HepG2 (cell line): ENCODE results near the gene RIPK3. TPM values are rescaled to one million over a fixed set of nuclear protein-coding genes. Genes with fewer than 3 reads are reported as not detected.

Source experiments
- ASH2L ChIP-seq: fragments of 300-600, 200-600 bp; sonication (generic); IDR thresholded peaks from 2 replicates; pipeline ENCODE4 v1.7.0; 2017; ENCODE audit warnings: low read depth, mild to moderate bottlenecking, moderate library complexity, mixed read lengths, low read length; ENCODE audit not compliant: insufficient read length
- CERS6 ChIP-seq: sonication (generic); formaldehyde crosslinking; IDR thresholded peaks from 2 replicates; pipeline ENCODE4 v1.5.0; 2020; ENCODE audit warnings: missing genetic modification reagents
- EEA1 ChIP-seq: sonication (generic); formaldehyde crosslinking; IDR thresholded peaks from 2 replicates; pipeline ENCODE4 v1.5.1; 2020; ENCODE audit warnings: mild to moderate bottlenecking, missing genetic modification reagents, borderline replicate concordance
- FOXO4 ChIP-seq: sonication (generic); formaldehyde crosslinking; conservative IDR thresholded peaks from 2 replicates; pipeline ENCODE4 v1.8.1; 2023; ENCODE audit warnings: missing genetic modification reagents
- MIER3 ChIP-seq: IDR thresholded peaks from 2 replicates; pipeline ENCODE4 v1.6.1; 2016; ENCODE audit warnings: missing compliant biosample characterization, borderline replicate concordance
- NR0B2 ChIP-seq: sonication (generic); formaldehyde crosslinking; IDR thresholded peaks from 2 replicates; pipeline ENCODE4 v1.4.0; 2020; ENCODE audit warnings: mild to moderate bottlenecking, missing genetic modification reagents
- NR2F6 ChIP-seq, 2 experiments: IDR thresholded peaks; 2 replicates each; pipeline ENCODE4 v1.6.1; 2016; ENCODE audit warnings: antibody characterized with exemption in 1 of 2, mild to moderate bottlenecking in 1 of 2
- REXO4 ChIP-seq: sonication (generic); formaldehyde crosslinking; IDR thresholded peaks from 2 replicates; pipeline ENCODE4 v1.8.0; 2022; ENCODE audit warnings: missing genetic modification reagents, mild to moderate bottlenecking, borderline replicate concordance
- TEAD2 ChIP-seq: sonication (generic); formaldehyde crosslinking; IDR thresholded peaks from 2 replicates; pipeline ENCODE4 v1.9.0; 2021; ENCODE audit warnings: missing genetic modification reagents
- TGIF2 ChIP-seq: IDR thresholded peaks from 2 replicates; pipeline ENCODE4 v1.6.1; 2016; ENCODE audit warnings: control low read depth, missing compliant biosample characterization
- USF2 ChIP-seq, 2 experiments: sonication (generic) in 1 of 2; formaldehyde crosslinking in 1 of 2; IDR thresholded peaks; 2 replicates each; pipeline versions ENCODE4 v1.5.1 to v1.6.1; 2011 to 2020; ENCODE audit warnings: borderline replicate concordance in 1 of 2, low read depth in 1 of 2, low read length in 1 of 2, mild to moderate bottlenecking in 1 of 2, missing genetic modification reagents in 1 of 2, moderate library complexity in 1 of 2
- ZBTB33 ChIP-seq: sonication (generic); formaldehyde crosslinking; IDR thresholded peaks from 2 replicates; pipeline ENCODE4 v1.4.0; 2020; ENCODE audit warnings: missing genetic modification reagents
- ZFYVE20 ChIP-seq: sonication (generic); formaldehyde crosslinking; IDR thresholded peaks from 2 replicates; pipeline ENCODE4 v1.8.0; 2023; ENCODE audit warnings: low read depth, mild to moderate bottlenecking, moderate library complexity, missing genetic modification reagents, borderline replicate concordance
- ZNF552 ChIP-seq: sonication (generic); formaldehyde crosslinking; IDR thresholded peaks from 2 replicates; pipeline ENCODE4 v1.9.0; 2022; ENCODE audit warnings: missing genetic modification reagents, mild to moderate bottlenecking, borderline replicate concordance
- polyA plus RNA-seq, 8 experiments: library from polyadenylated mRNA; depleted of rRNA in 3 of 8; stranded (reverse) in 7 of 8; unstranded in 1 of 8; fragments of >200 nt; fragmentation: Illumina TruSeq in 4 of 8; extraction: Trizol in 4 of 8; gene quantifications; 2 replicates each; pipeline versions ENCODE4 v1.2.1 to v1.2.3, GENCODE V29; 2011 to 2016; ENCODE audit warnings: low read depth in 4 of 8, missing spikeins in 1 of 8, mixed read lengths in 1 of 8; ENCODE audit not compliant: insufficient read depth in 1 of 8
- total RNA-seq, 5 experiments: library from RNA; depleted of rRNA; stranded (reverse); fragments of >200 nt; fragmentation: Illumina TruSeq; extraction: Trizol; gene quantifications; 2 replicates each; pipeline ENCODE4 v1.2.3, GENCODE V29; 2016; ENCODE audit warnings: low read depth in 1 of 5

The RIPK3 gene
- total and polyA plus RNA-seq, 2 of the 13 experiments (the other 11 are each of a cell fraction or from before 2014, with no cell fraction given) = not detected

GRCh38 chr14:24307575-24308341 lies 32.0 kb downstream of the RIPK3 start, which contains the start of gene CIDEB (continued):
- TF ChIP-seq MIER3 = peak; percentile 98
- no peak for TF ChIP-seq ZFYVE20 (CRISPR knock-in tag)
- TF ChIP-seq NR2F6 (IDR thresholded peaks at IDR 0.05) = 0 out of 2 replicates have a peak, but pooled peaks have one; percentile 50
- TF ChIP-seq NR2F6 (CRISPR knock-in tag; IDR thresholded peaks at IDR 0.05) = peak; percentile 82
- TF ChIP-seq NR0B2 = 0 out of 2 replicates have a peak, but pooled peaks have one; percentile 50
- TF ChIP-seq ZNF552 (CRISPR knock-in tag) = peak; percentile 80; the same call in 1 of the 2 replicates
- peak; percentile 18; the same call in 1 of the 2 replicates for TF ChIP-seq EEA1
- TF ChIP-seq CERS6 (CRISPR knock-in tag) = no peak
- no peak for TF ChIP-seq REXO4 (CRISPR knock-in tag)
- peak; percentile 74 for TF ChIP-seq TGIF2 (CRISPR knock-in tag)
- TF ChIP-seq TEAD2 (CRISPR knock-in tag) = no peak
- TF ChIP-seq ASH2L = peak; percentile 99
- no peak for TF ChIP-seq FOXO4 (CRISPR knock-in tag)
- TF ChIP-seq ZBTB33 (CRISPR knock-in tag) = peak; percentile 56
- TF ChIP-seq USF2 (IDR thresholded peaks at IDR 0.05; ENCODE audit: low read depth, low read length) = peak; percentile 25; the same call in 1 of the 2 replicates
- TF ChIP-seq USF2 (CRISPR knock-in tag; IDR thresholded peaks at IDR 0.05; ENCODE audit: borderline replicate concordance) = peak; percentile 15; the same call in 1 of the 2 replicates
